NCI-H1417 (cell line): ENCODE data around the gene MYOG.

ENCODE experiments used
- DNase-seq, 3 experiments: peaks; one replicate each; lab custom pipeline; 2025; lab: John Stamatoyannopoulos, UW

MYOG gene

GRCh38 chr1:203072002-203072602 lies 13.7 kb downstream of the MYOG start:
- DNase-seq: no peak

GRCh38 chr1:203069030-203069747 lies 16.6 kb downstream of the MYOG start:
- DNase-seq: peak in 1 of 3 experiments; percentile 60

GRCh38 chr1:203066965-203067364 lies 18.8 kb downstream of the MYOG start:
- no peak for DNase-seq

GRCh38 chr1:203065986-203066385 lies 19.8 kb downstream of the MYOG start:
- no peak for DNase-seq

DNA sequence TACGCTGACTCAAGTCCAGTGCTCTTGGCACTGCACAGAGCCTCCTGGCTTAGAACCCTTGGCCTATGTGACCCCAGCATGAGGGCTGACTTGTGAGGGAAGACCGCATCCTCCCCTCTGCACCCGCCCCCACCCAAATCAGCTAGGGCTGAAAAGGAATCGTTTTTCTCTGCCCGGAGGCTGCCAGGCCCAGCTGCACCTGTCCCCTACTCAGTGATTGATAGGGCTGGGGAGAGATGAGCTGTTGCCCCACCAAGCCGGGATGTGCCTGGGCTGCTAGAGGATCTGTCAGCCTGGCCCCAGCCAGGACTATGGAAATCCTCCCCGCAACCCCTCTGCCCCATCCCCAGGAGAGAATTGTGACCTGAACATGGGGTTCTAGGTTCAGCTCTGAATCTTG lies 20.6 kb downstream of the MYOG start:
- no peak for DNase-seq

DNA sequence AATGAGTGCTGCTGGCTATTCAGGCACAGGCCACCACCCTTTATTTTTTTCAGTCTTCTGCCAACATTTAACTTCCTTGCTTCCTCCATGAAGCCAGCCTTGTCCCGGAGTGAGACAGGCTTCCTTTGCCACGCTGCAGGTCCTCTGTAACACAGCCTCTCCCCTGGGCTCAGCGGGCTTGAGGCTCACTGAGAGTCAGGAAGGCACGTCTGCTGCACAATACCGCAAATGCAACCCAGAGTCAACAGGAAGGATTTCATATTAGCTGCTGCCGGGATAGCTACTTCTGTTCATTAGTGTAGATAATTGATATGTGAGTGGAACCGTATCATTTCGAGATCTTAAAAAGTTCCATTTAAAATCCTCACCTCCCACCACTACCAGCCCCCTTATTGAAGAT lies 22.5 kb downstream of the MYOG start:
- DNase-seq: no peak

- no peak for DNase-seq
Measured at GRCh38 chr1:203060115-203060514, 25.7 kb downstream of the MYOG start.

DNA sequence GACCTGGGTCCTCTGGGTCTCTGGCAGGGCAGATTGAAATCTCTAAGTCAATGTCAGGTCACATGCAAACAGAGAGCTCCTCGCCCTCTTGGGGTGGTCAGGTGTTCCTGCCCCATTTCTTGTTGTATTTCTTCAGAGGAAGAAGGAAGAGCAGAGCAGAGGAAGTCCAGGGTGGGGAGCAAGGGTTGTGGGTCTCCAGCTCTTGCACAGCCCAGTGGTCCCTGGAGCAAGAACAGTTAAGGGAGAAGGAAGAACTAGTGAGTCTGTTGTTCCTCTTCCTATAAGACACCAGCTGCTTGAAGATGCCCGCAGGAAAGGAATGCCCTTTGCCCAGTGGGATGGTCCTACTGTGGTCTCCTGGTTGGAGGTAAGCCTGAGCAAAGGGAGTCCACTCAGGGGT lies 26.3 kb downstream of the MYOG start:
- no peak for DNase-seq

GRCh38 chr1:203058676-203058935 lies 27.2 kb downstream of the MYOG start:
- no peak for DNase-seq

GRCh38 chr1:203057911-203058675 lies 27.7 kb downstream of the MYOG start:
- no peak for DNase-seq

GRCh38 chr1:203056516-203056915 lies 29.3 kb downstream of the MYOG start:
- DNase-seq: no peak

- no peak for DNase-seq
Measured at GRCh38 chr1:203056012-203056411, 29.8 kb downstream of the MYOG start.

- no peak for DNase-seq
Measured at GRCh38 chr1:203055161-203055799, 30.5 kb downstream of the MYOG start.

DNA sequence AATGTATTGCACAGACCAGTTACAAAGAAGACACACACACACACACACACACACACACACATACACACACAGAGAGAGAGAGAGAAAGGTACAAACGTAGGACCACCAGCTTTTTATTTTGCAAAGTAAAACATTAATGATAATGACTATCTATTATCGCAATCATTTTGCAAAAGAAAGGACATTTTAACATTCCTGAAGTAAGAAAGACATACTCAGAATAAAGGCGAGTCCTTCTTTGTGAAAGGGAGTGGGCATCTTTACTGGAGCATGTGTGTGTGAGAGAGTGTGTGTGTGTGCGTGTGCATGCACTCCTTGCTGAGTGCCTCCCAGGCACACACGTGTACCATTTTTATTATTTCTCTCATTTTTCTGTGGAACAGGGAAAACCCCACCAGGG lies 31.2 kb downstream of the MYOG start:
- no peak for DNase-seq

DNA sequence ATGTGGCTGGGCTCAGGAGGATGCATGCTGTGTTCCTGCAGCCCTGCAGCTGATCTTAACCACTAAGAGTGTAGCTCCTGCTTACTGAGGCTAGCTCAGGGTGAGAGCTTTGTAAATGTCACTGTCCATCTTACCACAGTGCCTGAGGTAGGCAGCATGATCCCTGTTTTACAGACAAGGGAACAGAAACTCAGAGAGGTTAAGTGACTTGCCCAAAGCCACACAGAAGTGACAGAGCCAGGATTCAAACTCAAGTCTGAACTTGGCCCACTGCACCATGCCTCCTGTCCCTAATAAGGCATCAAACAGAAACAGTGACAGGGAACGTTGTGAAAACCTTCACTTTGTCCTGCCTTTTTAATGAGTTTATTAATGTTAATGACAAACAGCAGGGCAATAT lies 31.6 kb downstream of the MYOG start:
- DNase-seq: no peak

GRCh38 chr1:203052601-203053000 lies 33.2 kb downstream of the MYOG start:
- peak in 1 of 3 experiments; percentile 67 for DNase-seq

GRCh38 chr1:203051841-203052324 lies 33.9 kb downstream of the MYOG start:
- DNase-seq: peak; percentile 68 to 92 (median 78)

DNA sequence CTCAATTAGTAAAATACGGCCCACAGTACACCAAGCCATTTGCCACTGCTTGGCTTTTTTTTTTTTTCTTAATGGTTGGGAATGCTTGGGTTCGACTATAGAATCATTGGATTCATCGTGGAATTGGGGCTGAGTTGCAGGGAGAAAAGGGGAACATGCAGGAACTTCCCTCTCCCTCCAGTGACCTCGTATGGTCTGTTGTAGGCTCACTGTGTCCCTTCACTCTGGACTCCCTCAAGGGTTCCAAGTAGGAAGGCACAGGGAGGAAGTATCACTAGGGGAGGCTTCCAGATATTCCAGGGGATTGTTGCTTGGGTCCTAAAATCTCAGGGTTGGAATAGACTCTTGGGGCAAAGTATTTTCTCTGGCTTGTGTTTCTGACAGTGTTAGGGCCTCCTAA lies 35.0 kb downstream of the MYOG start:
- DNase-seq: no peak

DNA sequence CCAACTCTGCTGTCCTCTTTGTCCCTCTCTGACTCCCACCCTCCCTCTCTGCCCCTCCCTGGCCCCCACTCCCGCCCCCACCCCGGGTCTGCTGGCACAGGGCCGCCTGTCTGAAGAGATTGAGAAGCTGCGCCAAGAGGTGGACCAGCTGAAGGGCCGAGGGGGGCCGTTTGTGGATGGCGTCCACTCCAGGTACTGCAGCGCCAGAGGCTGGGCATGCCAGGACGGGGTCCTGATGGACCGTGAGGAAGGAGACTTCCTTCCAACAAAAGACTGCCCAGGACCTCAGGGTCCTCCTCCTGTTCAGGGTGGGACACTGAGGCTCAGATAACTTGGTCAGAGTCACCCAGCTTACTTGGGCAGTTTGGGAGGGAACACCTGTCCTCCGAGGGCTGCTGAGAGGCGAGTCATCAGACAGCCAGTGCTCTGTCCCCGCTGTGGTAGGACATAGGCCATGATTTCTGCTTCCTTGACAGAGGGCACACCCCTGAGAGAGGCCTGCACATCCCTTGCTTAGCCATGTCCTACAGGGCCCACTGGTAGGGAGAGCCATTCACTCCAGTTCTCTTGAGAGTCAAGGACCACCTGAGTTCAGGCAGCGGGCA lies 36.1 kb downstream of the MYOG start:
- DNase-seq: no peak

GRCh38 chr1:203049077-203049476 lies 36.7 kb downstream of the MYOG start:
- DNase-seq: no peak

DNA sequence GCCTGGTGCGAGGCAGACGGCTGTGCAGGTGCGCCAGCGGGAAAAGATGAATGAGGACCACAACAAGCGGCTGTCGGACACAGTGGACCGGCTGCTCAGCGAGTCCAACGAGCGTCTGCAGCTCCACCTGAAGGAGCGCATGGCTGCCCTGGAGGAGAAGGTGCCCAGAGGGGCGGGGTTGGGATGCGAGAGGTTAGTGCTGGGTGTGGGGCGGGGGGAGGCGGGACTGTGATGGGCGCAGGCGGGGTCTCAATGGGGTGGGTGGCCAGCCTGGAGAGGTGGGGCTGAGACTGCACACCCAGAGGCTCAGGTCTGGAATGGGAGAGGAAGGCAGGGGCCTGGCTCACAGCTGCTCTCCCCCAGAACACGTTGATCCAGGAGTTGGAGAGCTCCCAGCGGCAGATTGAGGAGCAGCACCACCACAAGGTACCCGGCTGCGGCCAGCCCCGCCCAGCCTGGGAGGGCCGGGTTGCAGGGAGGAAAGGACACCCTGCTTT lies 37.2 kb downstream of the MYOG start:
- peak; percentile 31 to 72 (median 69) for DNase-seq

DNA sequence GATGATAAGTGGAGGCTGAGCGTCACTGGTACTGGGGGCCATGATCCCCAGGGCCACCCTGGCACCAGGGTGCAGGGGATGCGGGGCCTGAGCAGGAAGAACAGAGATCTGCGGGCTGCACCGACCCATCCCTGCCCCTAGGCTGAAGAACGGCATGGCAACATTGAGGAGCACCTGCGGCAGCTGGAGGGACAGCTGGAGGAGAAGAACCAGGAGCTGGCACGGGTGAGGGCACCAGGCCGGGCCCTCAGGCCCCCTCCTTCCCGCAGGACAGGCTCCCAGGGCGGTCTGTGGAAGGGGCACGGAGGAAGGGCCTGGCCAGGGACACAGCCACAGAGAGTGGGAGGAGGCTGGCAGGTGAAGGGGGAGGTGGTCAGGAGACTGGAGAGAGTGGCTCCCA lies 37.7 kb downstream of the MYOG start:
- peak in 1 of 3 experiments; percentile 41 for DNase-seq
